Dedifferentiated amniotic fluid mesenchymal stem cell (primary cell): Measurements from ENCODE around the gene PSD.

Experiments
- DNase-seq: peaks from one replicate; pipeline ENCODE4 v3.0.0-alpha.2; 2016; ENCODE audit errors: extremely low spot score

Gene PSD

GRCh38 chr10:102420181-102420713 lies 1.7 kb upstream of the PSD start:
- no peak for DNase-seq

- DNase-seq = no peak
These were observed 940 bp upstream of the PSD start for GRCh38 chr10:102419269-102420180.

GRCh38 chr10:102416695-102417094 lies 1.9 kb downstream of the PSD start:
- no peak for DNase-seq

DNA sequence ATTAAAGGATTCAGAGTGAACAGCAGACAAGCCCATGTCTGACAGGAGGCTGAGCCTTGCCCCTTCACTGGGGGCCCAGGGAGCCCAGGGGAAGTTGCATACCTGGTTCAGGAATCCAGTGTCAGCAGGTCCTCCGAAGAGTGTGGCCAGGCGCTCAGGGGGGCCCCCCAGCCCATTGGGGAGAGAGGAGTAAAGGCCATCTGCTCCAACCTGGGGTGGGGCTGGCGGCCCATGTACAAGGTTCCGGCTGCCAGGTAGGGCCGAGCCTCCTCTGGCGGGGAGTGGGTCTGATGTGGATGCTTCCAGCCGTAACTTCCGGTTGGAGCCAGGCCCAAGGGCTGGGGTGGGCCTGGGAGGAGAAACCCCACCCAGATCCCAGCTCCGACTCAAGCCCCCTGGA lies 2.3 kb downstream of the PSD start:
- no peak for DNase-seq

- no peak for DNase-seq
These were observed 3.8 kb downstream of the PSD start for GRCh38 chr10:102414749-102415148.

DNA sequence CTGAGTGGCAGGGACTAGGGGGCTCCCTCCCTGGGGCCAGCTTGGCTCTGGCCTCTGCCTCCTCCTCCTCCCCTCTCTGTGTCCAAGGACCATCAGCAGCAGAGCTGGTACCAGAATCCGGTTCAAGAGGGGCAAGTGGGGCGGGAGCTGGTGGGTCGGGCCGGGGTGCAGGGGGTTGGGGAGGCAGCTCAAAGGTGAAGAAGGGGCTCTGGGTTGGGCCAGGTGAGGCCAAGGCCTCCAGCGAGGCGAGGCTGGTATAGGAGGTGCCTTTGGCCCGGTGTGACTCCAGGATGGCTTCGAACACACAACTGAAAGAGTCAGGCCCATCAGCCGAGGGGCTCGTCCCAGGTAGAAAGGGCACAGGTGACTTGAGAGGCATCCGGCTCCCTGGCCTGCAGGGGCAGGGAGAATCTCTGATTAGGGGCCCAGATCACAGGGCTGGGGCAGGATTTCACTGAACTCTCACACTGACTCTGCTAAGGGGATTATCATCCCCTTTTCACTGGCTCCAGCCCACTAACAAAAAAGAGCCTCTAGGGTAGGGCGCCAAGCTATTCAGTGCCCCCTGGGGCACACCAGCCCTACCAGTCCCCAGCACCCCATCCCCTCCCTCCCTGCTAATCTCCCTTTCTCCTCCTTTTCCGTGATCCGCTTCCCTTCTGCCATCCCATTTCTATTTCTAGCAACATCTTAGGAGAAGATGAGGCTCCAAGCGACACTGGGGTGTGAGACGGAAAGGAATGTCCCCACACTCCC lies 4.6 kb downstream of the PSD start:
- no peak for DNase-seq

- no peak for DNase-seq
These were observed 5.4 kb downstream of the PSD start for GRCh38 chr10:102413053-102413705.

DNA sequence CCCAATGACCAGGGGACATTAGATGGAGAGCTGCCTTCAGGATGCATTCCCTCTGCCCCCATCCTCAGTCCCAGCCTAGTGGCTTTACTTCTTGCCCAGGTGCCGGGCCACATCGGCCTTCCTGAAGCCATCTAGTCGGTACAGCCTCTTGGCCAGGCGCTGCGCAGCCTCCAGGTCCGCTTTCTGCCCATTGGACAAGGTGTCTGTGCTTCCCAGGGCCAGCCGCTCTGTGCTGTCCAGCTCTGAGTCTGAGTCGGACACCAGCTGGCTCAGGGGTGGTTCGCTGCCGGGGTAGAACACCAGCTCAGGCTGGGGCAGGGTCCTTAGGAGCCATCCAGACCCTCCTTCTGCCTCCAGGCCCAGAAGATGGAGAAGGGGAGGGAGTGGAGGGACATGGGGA lies 6.3 kb downstream of the PSD start:
- no peak for DNase-seq

- DNase-seq = no peak
These were observed 7.0 kb downstream of the PSD start for GRCh38 chr10:102411341-102412255.

- DNase-seq = no peak
These were observed 8.0 kb downstream of the PSD start for GRCh38 chr10:102410429-102411073.

GRCh38 chr10:102409604-102410428 lies 8.8 kb downstream of the PSD start:
- DNase-seq = no peak

- DNase-seq = peak; percentile 46
These were observed 9.6 kb downstream of the PSD start for GRCh38 chr10:102408728-102409603.

DNA sequence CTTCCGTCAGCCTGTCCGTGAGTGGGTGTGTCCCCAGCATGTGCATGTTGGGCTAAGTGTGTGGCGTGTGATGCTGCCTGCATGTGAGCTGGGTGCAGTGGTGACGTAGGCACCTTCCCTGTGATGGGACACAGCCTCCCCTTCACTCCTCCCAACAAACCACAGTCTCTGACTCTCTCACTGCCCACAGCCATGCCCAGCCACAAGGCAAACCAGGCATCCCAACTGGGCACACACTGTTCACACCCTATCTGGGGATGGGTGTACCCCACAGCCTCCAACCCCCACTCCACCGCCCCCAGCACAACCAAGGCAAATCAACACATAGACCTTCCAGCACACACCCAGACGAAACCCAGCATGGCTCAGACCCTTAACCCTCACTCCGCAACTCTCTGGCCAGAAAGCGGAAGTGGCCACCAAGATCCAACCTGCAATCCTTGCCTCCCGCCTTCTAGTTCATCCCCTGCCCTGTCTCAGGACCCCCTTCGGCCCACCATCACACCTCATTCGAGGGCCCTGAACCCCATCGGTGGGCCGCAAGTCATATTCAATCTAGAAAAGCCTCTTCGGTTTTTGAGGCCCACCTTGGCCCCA lies 10.4 kb downstream of the PSD start:
- DNase-seq = no peak

GRCh38 chr10:102407425-102408130 lies 11.0 kb downstream of the PSD start:
- DNase-seq = no peak

GRCh38 chr10:102406815-102407214 lies 11.8 kb downstream of the PSD start:
- no peak for DNase-seq

DNA sequence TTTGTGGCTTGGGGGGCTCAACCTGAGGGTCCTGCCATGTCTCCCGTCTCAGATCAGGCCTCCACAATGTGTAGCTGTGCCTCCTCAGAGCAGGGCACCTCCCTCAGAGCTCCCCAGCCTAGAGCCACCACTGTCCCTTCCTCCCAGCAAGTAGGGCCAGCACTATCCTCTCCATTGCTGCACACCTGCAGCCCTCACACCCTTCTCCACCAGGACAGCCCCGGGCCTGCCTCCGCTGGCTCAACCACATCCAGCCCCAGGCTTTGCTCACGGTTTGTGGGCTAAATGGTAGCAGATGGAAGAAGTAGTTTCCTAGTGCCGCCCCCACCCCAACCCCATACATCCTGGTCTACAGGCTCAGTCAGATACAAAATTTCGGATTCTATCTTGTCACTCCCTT lies 13.0 kb downstream of the PSD start:
- DNase-seq = no peak

DNA sequence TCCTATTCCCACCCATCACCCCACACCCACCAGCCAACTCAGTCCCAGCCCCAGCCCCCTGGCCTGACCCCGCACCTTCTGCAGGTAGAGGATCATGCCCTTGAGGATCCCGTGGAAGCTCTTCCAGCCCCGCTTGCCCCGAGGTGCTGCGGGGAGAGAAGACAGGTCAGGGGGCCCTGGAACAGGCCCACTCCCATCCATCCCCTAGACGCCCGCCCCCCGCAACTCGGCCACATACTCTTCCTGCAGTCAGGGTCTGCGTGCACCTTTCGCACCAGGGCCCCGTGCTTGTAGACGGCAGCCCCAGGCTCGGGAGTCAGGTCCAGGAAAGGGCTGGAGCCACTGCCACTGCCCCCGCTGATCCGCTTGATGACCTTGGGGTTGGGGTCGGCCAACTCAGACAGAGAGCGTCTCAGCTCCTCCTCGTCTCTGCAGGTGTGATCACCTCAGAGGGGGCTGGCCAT lies 13.4 kb downstream of the PSD start:
- DNase-seq = no peak
